Smooth muscle cell (in vitro differentiated cells): ENCODE results near the gene ADARB2. TPM values are rescaled to one million over a fixed set of nuclear protein-coding genes. Genes with fewer than 3 reads are reported as not detected.

Experiments
- DNase-seq: peaks from one replicate; lab custom pipeline; 2025; ENCODE audit not compliant: unreplicated experiment; lab: John Stamatoyannopoulos, UW
- H2AFZ ChIP-seq: fragments of 200-600 bp; sonication (generic); 2 replicates; pipeline ENCODE4 v1.6.0; 2016; ENCODE audit warnings: antibody characterized with exemption, low read depth, mild to moderate bottlenecking
- H3F3A ChIP-seq: fragments of 200-600 bp; sonication (generic); 2 replicates; pipeline ENCODE4 v1.6.0; 2017; ENCODE audit warnings: antibody characterized with exemption, low read depth
- H3K27ac ChIP-seq: fragments of 200-600 bp; sonication (generic); 2 replicates; pipeline ENCODE4 v1.5.1; 2016; ENCODE audit warnings: low read depth, mild to moderate bottlenecking
- H3K27me3 ChIP-seq: fragments of 200-600 bp; sonication (generic); 2 replicates; pipeline ENCODE4 v1.6.1; 2016; ENCODE audit warnings: low read depth, mild to moderate bottlenecking
- H3K36me3 ChIP-seq: fragments of 200-600 bp; sonication (generic); 2 replicates; pipeline ENCODE4 v1.5.1; 2016; ENCODE audit warnings: low read depth
- H3K4me1 ChIP-seq: fragments of 200-600 bp; sonication (generic); 2 replicates; pipeline ENCODE4 v1.5.1; 2016; ENCODE audit warnings: low read depth
- H3K4me2 ChIP-seq: fragments of 200-600 bp; sonication (generic); 2 replicates; pipeline ENCODE4 v1.6.0; 2016; ENCODE audit warnings: mild to moderate bottlenecking
- H3K4me3 ChIP-seq: fragments of 200-600 bp; sonication (generic); 2 replicates; pipeline ENCODE4 v1.5.1; 2016; ENCODE audit warnings: mild to moderate bottlenecking
- H3K79me2 ChIP-seq: fragments of 200-600 bp; sonication (generic); 2 replicates; pipeline ENCODE4 v1.6.0; 2016; ENCODE audit warnings: low read depth, mild to moderate bottlenecking
- H3K9ac ChIP-seq: fragments of 200-600 bp; sonication (generic); 2 replicates; pipeline ENCODE4 v1.6.0; 2016; ENCODE audit warnings: low read depth
- H3K9me3 ChIP-seq: fragments of 200-600 bp; sonication (generic); replicated peaks from 2 replicates; pipeline ENCODE4 v1.5.1; 2016; ENCODE audit warnings: low read depth
- H4K20me1 ChIP-seq: fragments of 200-600 bp; sonication (generic); 2 replicates; pipeline ENCODE4 v1.6.0; 2016; ENCODE audit warnings: low read depth
- WGBS: methylation state at CpG from one replicate; pipeline ENCODE4 v1.1.7; 2016; ENCODE audit warnings: low lambda C conversion rate; 5-methylcytosine and 5-hydroxymethylcytosine counted together
- polyA plus RNA-seq: library from polyadenylated mRNA; unstranded; fragments of >200 nt; fragmentation: Nextera tagmentation; extraction: Ambion mirVana; gene quantifications from 2 replicates; pipeline ENCODE4 v1.2.1, GENCODE V29; 2016
- total RNA-seq: library from RNA; depleted of rRNA; stranded (reverse); fragments of >200 nt; gene quantifications from 2 replicates; pipeline ENCODE4 v1.2.3, GENCODE V29; 2014
- TF ChIP-seq, protein P1 (sequence below): fragments of 200-600 bp; sonication (generic); IDR thresholded peaks from 2 replicates; pipeline ENCODE4 v1.5.1; 2017; ENCODE audit warnings: borderline replicate concordance, mild to moderate bottlenecking, antibody characterized with exemption; ENCODE audit not compliant: insufficient read depth, poor library complexity, severe bottlenecking

The ADARB2 gene
- total and polyA plus RNA-seq, 2 experiments from 2014 or later, result 0.13 to 0.39 TPM

DNA sequence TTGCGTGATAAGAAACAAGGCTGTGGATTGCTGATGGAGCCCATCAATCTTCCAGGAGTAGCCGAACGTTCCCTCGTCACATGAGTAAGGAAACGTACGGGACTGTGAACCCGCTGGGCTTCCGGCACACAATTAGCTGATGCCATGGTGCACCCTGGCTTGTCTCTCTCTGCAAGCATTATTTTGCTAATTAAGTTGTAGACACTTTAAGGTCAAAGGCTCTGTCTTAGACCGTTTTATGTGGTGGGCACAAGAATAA, 50.9 kb downstream of the ADARB2 start:
- H3F3A ChIP-seq, result no peaks in the 10 kb centered on the region
- no peaks in the 10 kb centered on the region for H3K9me3 ChIP-seq

DNA sequence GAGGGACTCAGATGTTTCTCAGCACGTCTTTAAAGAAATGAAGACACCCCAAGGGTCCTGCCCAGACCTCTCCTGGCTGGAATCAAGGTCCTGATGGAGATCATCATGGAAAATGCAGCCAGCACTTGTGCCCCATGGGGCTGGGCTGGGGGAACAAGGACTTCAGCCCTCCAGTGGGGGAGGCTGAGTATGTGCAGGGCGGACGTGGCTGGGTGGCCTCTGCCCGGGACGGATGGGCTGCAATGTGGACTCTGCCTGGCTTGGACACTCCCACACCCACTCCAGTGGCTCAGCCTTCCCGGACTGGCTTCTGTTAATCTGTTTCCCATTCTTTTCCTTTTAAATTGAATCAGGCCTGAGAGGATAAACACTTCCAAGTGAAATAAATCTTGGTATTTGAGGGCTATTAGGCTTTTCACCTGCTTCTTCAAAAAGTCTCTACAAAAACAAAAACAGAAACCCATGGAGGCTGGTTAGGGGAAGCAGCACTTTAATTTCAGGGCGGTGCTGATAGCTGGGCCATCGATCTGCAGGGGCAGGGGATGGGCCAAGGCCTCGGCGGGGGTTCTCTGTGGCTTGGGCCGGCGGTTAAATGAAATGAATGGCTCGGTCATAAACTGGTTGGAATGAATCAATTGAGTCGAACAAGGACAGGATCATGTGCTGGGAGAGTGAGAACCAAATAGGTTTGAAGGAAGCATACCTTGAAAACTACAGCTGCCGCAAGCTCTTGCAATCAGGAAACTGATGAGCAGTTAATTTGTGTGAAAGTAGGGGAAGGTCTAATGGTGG, 51.4 kb downstream of the ADARB2 start:
- no peaks in the 10 kb centered on the region for H3K9me3 ChIP-seq
- no peaks in the 10 kb centered on the region for H3F3A ChIP-seq
- no peaks in the 10 kb centered on the region for H4K20me1 ChIP-seq
- TF ChIP-seq, protein P1, sequence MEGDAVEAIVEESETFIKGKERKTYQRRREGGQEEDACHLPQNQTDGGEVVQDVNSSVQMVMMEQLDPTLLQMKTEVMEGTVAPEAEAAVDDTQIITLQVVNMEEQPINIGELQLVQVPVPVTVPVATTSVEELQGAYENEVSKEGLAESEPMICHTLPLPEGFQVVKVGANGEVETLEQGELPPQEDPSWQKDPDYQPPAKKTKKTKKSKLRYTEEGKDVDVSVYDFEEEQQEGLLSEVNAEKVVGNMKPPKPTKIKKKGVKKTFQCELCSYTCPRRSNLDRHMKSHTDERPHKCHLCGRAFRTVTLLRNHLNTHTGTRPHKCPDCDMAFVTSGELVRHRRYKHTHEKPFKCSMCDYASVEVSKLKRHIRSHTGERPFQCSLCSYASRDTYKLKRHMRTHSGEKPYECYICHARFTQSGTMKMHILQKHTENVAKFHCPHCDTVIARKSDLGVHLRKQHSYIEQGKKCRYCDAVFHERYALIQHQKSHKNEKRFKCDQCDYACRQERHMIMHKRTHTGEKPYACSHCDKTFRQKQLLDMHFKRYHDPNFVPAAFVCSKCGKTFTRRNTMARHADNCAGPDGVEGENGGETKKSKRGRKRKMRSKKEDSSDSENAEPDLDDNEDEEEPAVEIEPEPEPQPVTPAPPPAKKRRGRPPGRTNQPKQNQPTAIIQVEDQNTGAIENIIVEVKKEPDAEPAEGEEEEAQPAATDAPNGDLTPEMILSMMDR, result no peak
- WGBS, result 89% methylated on average over 15 of the region's 15 CpGs
- H3K27ac ChIP-seq, result no peak overlapping the region
- no peak overlapping the region for H3K4me2 ChIP-seq
- no peaks in the 10 kb centered on the region for H3K27me3 ChIP-seq
- H2AFZ ChIP-seq, result no peak overlapping the region
- no peaks in the 10 kb centered on the region for H3K79me2 ChIP-seq
- H3K4me3 ChIP-seq, result no peak overlapping the region
- H3K4me1 ChIP-seq, result no peaks in the 10 kb centered on the region
- no peak for DNase-seq
- H3K9ac ChIP-seq, result no peak overlapping the region
- no peaks in the 10 kb centered on the region for H3K36me3 ChIP-seq

More for the DNA sequence above, 50.9 kb downstream of the ADARB2 start:
- WGBS, result 85% methylated on average over 9 of the region's 9 CpGs
- no peak for DNase-seq
- Histone ChIP-seq H2AFZ (no peak overlapping the region), H3K79me2 (no peaks in the 10 kb centered on the region), H3K4me2 (no peak overlapping the region), H4K20me1 (no peaks in the 10 kb centered on the region), H3K27me3 (no peaks in the 10 kb centered on the region), H3K4me1 (no peaks in the 10 kb centered on the region), H3K36me3 (no peaks in the 10 kb centered on the region), H3K27ac (no peak overlapping the region), H3K4me3 (no peak overlapping the region), H3K9ac (no peak overlapping the region)
- TF ChIP-seq, protein P1, result no peak

DNA sequence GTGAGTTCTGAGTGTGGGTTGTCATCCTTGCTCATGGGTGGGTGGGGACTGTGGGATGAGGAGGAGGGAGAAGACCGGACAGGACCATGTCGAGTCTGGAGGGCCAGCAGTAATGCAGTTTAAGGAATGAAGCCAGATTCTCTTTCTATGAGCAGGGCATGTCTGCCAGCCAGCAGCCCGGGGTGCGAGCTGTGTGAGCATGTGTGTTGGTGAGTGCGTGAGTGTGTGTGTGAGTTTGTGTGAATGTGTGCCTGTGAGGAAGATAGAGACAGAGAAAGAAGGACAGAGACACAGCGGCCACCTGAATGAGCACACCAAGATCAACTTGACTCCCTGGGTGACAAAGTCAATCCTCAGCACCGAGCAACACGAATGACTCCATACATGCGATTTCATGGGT, 52.3 kb downstream of the ADARB2 start:
- DNase-seq, result no peak
- no peaks in the 10 kb centered on the region for H3K9me3 ChIP-seq
- WGBS, result 97% methylated on average over 9 of the region's 9 CpGs
- no peaks in the 10 kb centered on the region for H3K36me3 ChIP-seq
- H2AFZ ChIP-seq, result no peak overlapping the region
- H3K27me3 ChIP-seq, result no peaks in the 10 kb centered on the region
- no peaks in the 10 kb centered on the region for H4K20me1 ChIP-seq
- TF ChIP-seq, protein P1, result no peak
- H3F3A ChIP-seq, result no peaks in the 10 kb centered on the region
- H3K4me2 ChIP-seq, result no peak overlapping the region
- H3K4me3 ChIP-seq, result no peak overlapping the region
- no peaks in the 10 kb centered on the region for H3K79me2 ChIP-seq
- H3K9ac ChIP-seq, result no peak overlapping the region
- no peaks in the 10 kb centered on the region for H3K4me1 ChIP-seq
- no peak overlapping the region for H3K27ac ChIP-seq

DNA sequence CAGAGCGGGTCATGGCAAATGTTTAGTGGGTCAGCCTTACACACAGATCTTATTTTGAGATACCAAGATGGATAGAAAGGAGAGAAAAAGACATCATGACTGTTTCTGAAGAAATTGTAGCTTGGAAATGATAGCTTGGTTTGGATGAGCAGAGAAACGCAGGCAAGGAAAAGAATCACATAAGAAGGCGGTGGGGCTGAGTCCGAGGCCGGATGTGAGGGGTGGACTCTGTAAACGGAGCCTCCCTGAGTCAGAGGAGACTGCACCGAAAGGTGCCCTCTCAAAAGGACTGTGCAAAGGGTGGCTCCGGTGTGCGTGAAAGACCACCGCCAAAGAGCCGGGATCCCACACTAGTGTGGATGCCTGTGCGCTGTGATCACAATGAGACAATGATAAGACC, 53.7 kb downstream of the ADARB2 start:
- no peak overlapping the region for H3K27ac ChIP-seq
- no peaks in the 10 kb centered on the region for H4K20me1 ChIP-seq
- no peaks in the 10 kb centered on the region for H3F3A ChIP-seq
- H3K9ac ChIP-seq, result no peak overlapping the region
- no peaks in the 10 kb centered on the region for H3K4me1 ChIP-seq
- H3K27me3 ChIP-seq, result no peaks in the 10 kb centered on the region
- no peaks in the 10 kb centered on the region for H3K36me3 ChIP-seq
- H3K9me3 ChIP-seq, result no peaks in the 10 kb centered on the region
- no peak overlapping the region for H3K4me3 ChIP-seq
- TF ChIP-seq, protein P1, result no peak
- WGBS, result 93% methylated on average over 12 of the region's 12 CpGs
- H3K79me2 ChIP-seq, result no peaks in the 10 kb centered on the region
- no peak for DNase-seq
- no peak overlapping the region for H2AFZ ChIP-seq
- no peak overlapping the region for H3K4me2 ChIP-seq
